C4-2B (cell line): ENCODE results near the gene MCRIP1.

Experiments used
- ZFX ChIP-seq: fragments of 450-650 bp; IDR thresholded peaks from 2 replicates; pipeline ENCODE4 v1.6.1; 2017
- TF ChIP-seq, protein P1 (sequence below): fragments of 450-650 bp; conservative IDR thresholded peaks from 2 replicates; pipeline ENCODE4 v1.5.1; 2017; ENCODE audit warnings: mild to moderate bottlenecking

GRCh38 chr17:81828656-81829055, 4.4 kb downstream of the MCRIP1 start:
- TF ChIP-seq, protein P1, sequence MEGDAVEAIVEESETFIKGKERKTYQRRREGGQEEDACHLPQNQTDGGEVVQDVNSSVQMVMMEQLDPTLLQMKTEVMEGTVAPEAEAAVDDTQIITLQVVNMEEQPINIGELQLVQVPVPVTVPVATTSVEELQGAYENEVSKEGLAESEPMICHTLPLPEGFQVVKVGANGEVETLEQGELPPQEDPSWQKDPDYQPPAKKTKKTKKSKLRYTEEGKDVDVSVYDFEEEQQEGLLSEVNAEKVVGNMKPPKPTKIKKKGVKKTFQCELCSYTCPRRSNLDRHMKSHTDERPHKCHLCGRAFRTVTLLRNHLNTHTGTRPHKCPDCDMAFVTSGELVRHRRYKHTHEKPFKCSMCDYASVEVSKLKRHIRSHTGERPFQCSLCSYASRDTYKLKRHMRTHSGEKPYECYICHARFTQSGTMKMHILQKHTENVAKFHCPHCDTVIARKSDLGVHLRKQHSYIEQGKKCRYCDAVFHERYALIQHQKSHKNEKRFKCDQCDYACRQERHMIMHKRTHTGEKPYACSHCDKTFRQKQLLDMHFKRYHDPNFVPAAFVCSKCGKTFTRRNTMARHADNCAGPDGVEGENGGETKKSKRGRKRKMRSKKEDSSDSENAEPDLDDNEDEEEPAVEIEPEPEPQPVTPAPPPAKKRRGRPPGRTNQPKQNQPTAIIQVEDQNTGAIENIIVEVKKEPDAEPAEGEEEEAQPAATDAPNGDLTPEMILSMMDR = no peak
- no peak for TF ChIP-seq ZFX
